ENCODE measurements around the gene ZNF32. TPM values are rescaled to one million over a fixed set of nuclear protein-coding genes. Genes with fewer than 3 reads are reported as not detected.

Gene ZNF32
- total RNA-seq, 1 donor from 2014 or later: 28.6 TPM

Other genes starting within 250 kb of the ZNF32 start
- gene HNRNPF, start 239.7 kb downstream of the ZNF32 start, total RNA-seq: 143 and 200 TPM in 2 replicates
- gene ZNF487, start 211.8 kb downstream of the ZNF32 start, total RNA-seq: 2.9 and 3.1 TPM in 2 replicates
- gene ZNF239, start 74.3 kb downstream of the ZNF32 start, total RNA-seq: 1.7 and 3.6 TPM in 2 replicates
- gene ZNF485, start 42.4 kb downstream of the ZNF32 start, total RNA-seq: 2.5 and 3.9 TPM in 2 replicates

Measured in myocyte (in vitro differentiated cells).